Adrenal gland (tissue), 12 donors: ENCODE results near the gene IGF2R. TPM values are rescaled to one million over a fixed set of nuclear protein-coding genes. Genes with fewer than 3 reads are reported as not detected.
"Not testable (repeated sequence)": the region's sequence is repeated elsewhere in the genome, so short reads cannot be mapped to it uniquely, and the experiment has no call there.

Experiments used
- DNase-seq, 7 donors: peaks; one replicate each; pipeline ENCODE4 v3.0.0-alpha.2; 2019 to 2020
- H3K27ac ChIP-seq, 5 donors: fragments of 200-600 bp; sonication (generic) in 4 of 5; 1 replicate in 3 of 5; 2 replicates in 2 of 5; pipeline versions ENCODE4 v1.5.1 to v1.8.0; 2016 to 2020; ENCODE audit warnings: mild to moderate bottlenecking in 1 of 5
- H3K27me3 ChIP-seq: fragments of 200-600 bp; 2 replicates; pipeline ENCODE4 v1.8.0; 2021
- H3K36me3 ChIP-seq, 2 donors: fragments of 200-600 bp; replicated peaks in 1 of 2; 1 replicate in 1 of 2; 2 replicates in 1 of 2; pipeline versions ENCODE4 v1.5.1 to v1.8.0; 2018 to 2022
- H3K4me1 ChIP-seq, 2 donors: fragments of 200-600 bp; replicated peaks in 1 of 2; 1 replicate in 1 of 2; 2 replicates in 1 of 2; pipeline versions ENCODE4 v1.5.1 to v1.8.0; 2018 to 2021
- H3K4me3 ChIP-seq, 4 donors: fragments of 200-600 bp; sonication (generic) in 3 of 4; one replicate each; pipeline ENCODE4 v1.5.1; 2016 to 2018
- H3K9me3 ChIP-seq, 3 donors: fragments of 200-600 bp; sonication (generic) in 1 of 3; replicated peaks in 1 of 3; 1 replicate in 2 of 3; 2 replicates in 1 of 3; pipeline versions ENCODE4 v1.5.1 to v1.8.0; 2016 to 2021
- POLR2A ChIP-seq, 2 donors: fragments of 450-650 bp; IDR thresholded peaks; one replicate each; pipeline ENCODE4 v1.6.1; 2017; ENCODE audit warnings: antibody characterized with exemption in 2 of 2, mild to moderate bottlenecking in 2 of 2, moderate library complexity in 1 of 2
- WGBS, 4 donors: extraction: QIAGEN DNeasy Blood & Tissue Kit in 2 of 4; methylation state at CpG; one replicate each; pipeline versions ENCODE4 v1.1.5 to v1.1.7; 2013 to 2017; 5-methylcytosine and 5-hydroxymethylcytosine counted together
- intact Hi-C, 2 donors: fragments of 100-400 bp; cut with DNase I; formaldehyde crosslinking; loops; one replicate each; pipeline versions ENCODE4 v1.14.1 to v1.15.0; 2022 to 2023
- polyA plus RNA-seq, 3 donors: library from polyadenylated mRNA; stranded (reverse); fragments of 200-250 nt in 2 of 3; fragments of 350-450 nt in 1 of 3; fragmentation: Illumina TruSeq in 1 of 3; extraction: RNeasy Lipid Tissue Mini Kit (QIAGEN cat#74804) in 1 of 3; gene quantifications; one replicate each; pipeline ENCODE4 v1.2.3, GENCODE V29; 2013 to 2014
- total RNA-seq, 9 donors: library from RNA; depleted of rRNA in 4 of 9; stranded (reverse); fragments of >200 nt in 4 of 9; fragments of 120-200 nt in 1 of 9; fragmentation: NEBNext Ultra II Directional in 1 of 9; extraction: Animal tissue kit (Norgen Biotek cat#: 25700) in 1 of 9; gene quantifications; one replicate each; pipeline versions ENCODE4 v1.1.0 to v1.2.4, GENCODE V29; 2013 to 2023
- TF ChIP-seq, protein P1 (sequence below), 6 experiments: fragments of 450-650 bp in 4 of 6; fragments of 200-600 bp in 2 of 6; sonication (generic) in 1 of 6; IDR thresholded peaks; 1 replicate in 5 of 6; 2 replicates in 1 of 6; pipeline versions ENCODE4 v1.5.1 to v1.8.0; 2016 to 2021; ENCODE audit warnings: antibody characterized with exemption in 6 of 6, mild to moderate bottlenecking in 2 of 6, moderate library complexity in 1 of 6
- donor health status: healthy with polysubstance abuse.
- donor health status: Bipolar disorder and iron deficiency.
- donor health status: DM: yes; HTN: yes; CAD: no.
- donor health status: DM: no; HTN: no; CAD: no.
- donor health status: DM: no; HTN: no; CAD: no.
- donor health status: DM: yes; HTN: yes; CAD: no.

IGF2R gene
- total and polyA plus RNA-seq, 12 donors = 17.1 to 154 (median 89.8) TPM

DNA sequence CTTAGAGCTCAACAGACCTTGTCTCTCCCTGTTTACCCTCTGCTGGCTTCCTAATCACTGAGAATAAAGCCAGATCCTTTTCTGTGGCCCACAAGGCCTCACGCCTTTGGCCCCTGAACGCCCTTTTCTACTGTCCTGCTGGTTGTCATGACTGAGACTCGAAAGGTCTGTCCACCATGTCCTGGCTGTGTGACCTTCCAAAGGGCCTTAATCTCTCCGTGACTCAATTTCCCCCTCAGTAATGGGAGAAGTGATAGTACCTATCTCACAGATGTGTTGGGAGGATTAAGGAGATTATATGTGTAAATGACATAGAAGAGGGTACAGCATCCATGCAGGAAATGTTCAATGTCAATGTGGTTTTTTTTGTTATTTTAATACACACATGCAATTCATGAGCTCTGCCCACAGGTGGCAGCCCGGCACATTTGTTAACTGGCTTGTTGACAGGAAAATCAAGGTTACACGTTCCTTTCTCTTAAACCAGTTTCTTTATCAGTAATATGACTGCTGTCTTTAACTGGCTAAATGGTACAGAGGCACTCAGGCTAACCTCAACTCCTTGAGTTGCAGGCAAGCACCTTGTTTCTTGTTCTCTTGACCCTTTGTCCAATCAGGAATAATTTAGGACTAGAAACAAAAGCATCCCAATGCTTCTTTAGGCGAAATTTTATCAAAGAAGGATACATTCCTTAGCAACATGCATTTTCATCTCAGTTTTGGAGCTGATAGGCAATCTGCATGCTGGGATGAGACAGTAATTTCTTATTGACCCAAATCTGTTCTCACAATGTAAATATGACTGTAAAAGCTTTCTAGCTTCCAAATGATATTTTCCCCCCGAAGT, 169.3 kb downstream of the IGF2R start:
- no peaks in the 10 kb centered on the region for H3K9me3 ChIP-seq
- no peak overlapping the region for H3K4me3 ChIP-seq
- H3K36me3 ChIP-seq = no peaks in the 10 kb centered on the region
- WGBS, 4 donors = 44 to 55% (median 49%) methylated on average over 8 of the region's 8 CpGs
- intact Hi-C loops = loop anchor here in 1 of 2 donors (10.0 kb wide), 1 partner anchor 317 kb away; no protein-coding TSS in a partner anchor
- H3K4me1 ChIP-seq = peaks cover 0 to 17% of the 10 kb centered on the region in 2 donors
- TF ChIP-seq, protein P1, sequence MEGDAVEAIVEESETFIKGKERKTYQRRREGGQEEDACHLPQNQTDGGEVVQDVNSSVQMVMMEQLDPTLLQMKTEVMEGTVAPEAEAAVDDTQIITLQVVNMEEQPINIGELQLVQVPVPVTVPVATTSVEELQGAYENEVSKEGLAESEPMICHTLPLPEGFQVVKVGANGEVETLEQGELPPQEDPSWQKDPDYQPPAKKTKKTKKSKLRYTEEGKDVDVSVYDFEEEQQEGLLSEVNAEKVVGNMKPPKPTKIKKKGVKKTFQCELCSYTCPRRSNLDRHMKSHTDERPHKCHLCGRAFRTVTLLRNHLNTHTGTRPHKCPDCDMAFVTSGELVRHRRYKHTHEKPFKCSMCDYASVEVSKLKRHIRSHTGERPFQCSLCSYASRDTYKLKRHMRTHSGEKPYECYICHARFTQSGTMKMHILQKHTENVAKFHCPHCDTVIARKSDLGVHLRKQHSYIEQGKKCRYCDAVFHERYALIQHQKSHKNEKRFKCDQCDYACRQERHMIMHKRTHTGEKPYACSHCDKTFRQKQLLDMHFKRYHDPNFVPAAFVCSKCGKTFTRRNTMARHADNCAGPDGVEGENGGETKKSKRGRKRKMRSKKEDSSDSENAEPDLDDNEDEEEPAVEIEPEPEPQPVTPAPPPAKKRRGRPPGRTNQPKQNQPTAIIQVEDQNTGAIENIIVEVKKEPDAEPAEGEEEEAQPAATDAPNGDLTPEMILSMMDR (IDR thresholded peaks at IDR 0.05) = peak; percentile 74 to 86 (median 78)
- TF ChIP-seq POLR2A (IDR thresholded peaks at IDR 0.05) = no peak
- peak; percentile 54 to 84 (median 70) for DNase-seq
- peak overlapping the region; percentile 29 to 56 (median 40) for H3K27ac ChIP-seq
- H3K27me3 ChIP-seq = no peaks in the 10 kb centered on the region

GRCh38 chr6:160138839-160139419, 170.0 kb downstream of the IGF2R start:
- H3K9me3 ChIP-seq = no peaks in the 10 kb centered on the region
- no peak overlapping the region for H3K4me3 ChIP-seq
- 79 to 86% (median 82%) methylated on average over 11 to 13 of the region's 13 CpGs for WGBS, 4 donors
- peak overlapping the region in 3 of 5 donors; percentile 29 to 56 (median 40) for H3K27ac ChIP-seq
- no peak for TF ChIP-seq POLR2A (IDR thresholded peaks at IDR 0.05)
- TF ChIP-seq, protein P1 (IDR thresholded peaks at IDR 0.05) = no peak
- H3K4me1 ChIP-seq = peaks cover 0 to 17% of the 10 kb centered on the region in 2 donors
- no peaks in the 10 kb centered on the region for H3K36me3 ChIP-seq
- intact Hi-C loops = loop anchor here in 1 of 2 donors (10.0 kb wide), 1 partner anchor 316 kb away; no protein-coding TSS in a partner anchor
- H3K27me3 ChIP-seq = no peaks in the 10 kb centered on the region
- DNase-seq = no peak

DNA sequence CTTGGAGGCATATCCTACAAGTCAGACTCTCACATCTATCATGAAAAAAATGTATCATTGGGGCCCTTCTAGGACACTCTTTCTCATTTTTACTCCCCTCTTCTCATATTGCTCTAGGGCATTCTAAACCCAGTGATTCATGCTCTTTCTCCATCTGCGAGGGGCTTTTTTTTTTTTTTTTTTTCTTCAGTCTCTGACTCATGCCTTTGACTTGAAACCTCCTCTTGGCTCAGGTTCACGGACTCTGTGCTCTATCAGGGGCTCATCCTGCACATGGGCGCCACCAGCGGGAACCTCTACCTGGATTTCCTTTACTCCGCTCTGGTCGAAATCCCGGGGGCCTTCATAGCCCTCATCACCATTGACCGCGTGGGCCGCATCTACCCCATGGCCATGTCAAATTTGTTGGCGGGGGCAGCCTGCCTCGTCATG, 170.6 kb downstream of the IGF2R start:
- Histone ChIP-seq H3K27me3 (no peaks in the 10 kb centered on the region), H3K4me1 (peaks cover 0 to 17% of the 10 kb centered on the region in 2 donors), H3K27ac (peak overlapping the region in 1 of 5 donors; percentile 56), H3K9me3 (no peaks in the 10 kb centered on the region), H3K4me3 (no peak overlapping the region), H3K36me3 (no peaks in the 10 kb centered on the region)
- 66 to 76% (median 74%) methylated on average over 12 of the region's 12 CpGs for WGBS, 4 donors
- intact Hi-C loops = loop anchor here in 1 of 2 donors (10.0 kb wide), 1 partner anchor 315 kb away; no protein-coding TSS in a partner anchor
- no peak for TF ChIP-seq POLR2A (IDR thresholded peaks at IDR 0.05)
- TF ChIP-seq, protein P1 (IDR thresholded peaks at IDR 0.05) = no peak
- peak in 5 of 7 donors; percentile 44 to 61 (median 54) for DNase-seq

- H3K9me3 ChIP-seq, H3K4me3 ChIP-seq, H3K36me3 ChIP-seq, DNase-seq, intact Hi-C loops, H3K27me3 ChIP-seq: not testable (repeated sequence)
- peak overlapping the region in 2 of 5 donors; percentile 68 to 74 for H3K27ac ChIP-seq
- peaks cover 0 to 17% of the 10 kb centered on the region in 2 donors for H3K4me1 ChIP-seq
- 83 to 95% (median 91%) methylated on average over 3 of the region's 3 CpGs for WGBS, 4 donors
These were observed 171.6 kb downstream of the IGF2R start for GRCh38 chr6:160140493-160140892.
